ENCODE results near the gene VGF.
"Not testable (repeated sequence)": the region's sequence is repeated elsewhere in the genome, so short reads cannot be mapped to it uniquely, and the experiment has no call there.

The VGF gene
- total RNA-seq, result 0 to 0.39 (median 0.07) reads per million in 3 experiments

DNA sequence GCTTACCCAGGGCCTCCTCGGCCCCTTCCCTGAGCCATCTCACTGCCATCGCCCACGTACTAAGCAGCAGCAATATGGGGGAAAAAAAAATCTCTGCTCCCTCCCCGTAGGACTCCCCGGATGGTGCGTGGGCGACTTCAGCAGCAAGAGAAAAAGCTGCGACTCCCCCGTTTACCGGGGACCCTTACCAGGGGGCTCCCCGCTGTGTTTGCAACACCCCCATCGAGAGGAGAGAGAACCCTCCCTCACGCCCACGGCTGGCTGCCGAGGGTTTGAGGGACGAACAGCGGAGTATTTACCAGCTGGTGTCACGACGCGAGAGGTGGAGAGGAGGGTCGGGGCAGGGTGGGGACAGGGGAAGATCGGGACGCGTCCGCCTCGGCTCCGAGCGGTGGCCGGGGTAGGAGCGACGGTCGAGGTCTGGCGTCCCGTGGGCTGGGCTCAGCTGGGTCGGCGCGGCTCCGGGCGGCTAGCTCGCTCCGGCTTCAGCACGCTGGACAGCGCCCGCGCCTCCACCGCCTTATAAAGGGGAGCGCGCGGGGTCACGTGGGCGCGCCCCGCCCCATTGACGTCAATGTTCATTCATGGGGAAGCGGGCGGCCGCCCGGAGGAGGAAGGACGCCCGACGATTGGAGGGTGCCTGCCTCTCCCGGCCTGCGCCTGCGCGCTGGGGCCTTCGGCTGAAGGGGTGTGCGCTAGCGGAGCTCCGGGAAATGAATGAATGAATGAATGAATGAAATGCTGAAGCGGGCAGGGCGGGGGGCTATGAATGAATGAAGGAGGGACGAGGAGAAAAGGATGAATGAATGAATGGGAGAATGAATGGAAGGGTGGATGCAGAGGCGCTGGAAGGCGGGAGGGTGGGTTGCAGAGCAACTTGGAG lies at the start of gene VGF:
Gene VGF (minus strand): TSS at position 495 of the 883 bp plus-strand sequence. CDS start 726 bp downstream, outside the sequence.
- DNase-seq, result peak; percentile 88

DNA sequence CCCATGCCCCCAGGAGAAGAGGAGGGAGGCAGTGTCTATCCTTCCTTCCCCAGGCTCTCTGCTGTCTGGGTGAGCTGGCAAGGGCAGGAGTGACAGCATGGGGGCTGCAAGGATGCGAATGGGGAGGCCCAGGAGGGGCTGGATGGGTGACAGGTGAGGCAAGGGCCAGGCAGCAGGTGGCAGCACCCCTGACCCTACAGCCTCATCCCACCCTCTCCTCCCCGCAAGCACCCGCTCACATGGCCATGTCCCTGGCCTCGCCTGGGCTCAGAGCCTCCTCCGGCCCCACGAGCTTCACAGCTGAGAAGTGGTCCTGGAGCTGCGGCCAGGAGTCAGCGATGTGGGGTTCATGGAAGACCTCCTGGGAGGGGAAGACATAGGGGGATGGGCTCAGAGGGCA lies 46.6 kb upstream of the VGF start:
- no peak for DNase-seq

DNA sequence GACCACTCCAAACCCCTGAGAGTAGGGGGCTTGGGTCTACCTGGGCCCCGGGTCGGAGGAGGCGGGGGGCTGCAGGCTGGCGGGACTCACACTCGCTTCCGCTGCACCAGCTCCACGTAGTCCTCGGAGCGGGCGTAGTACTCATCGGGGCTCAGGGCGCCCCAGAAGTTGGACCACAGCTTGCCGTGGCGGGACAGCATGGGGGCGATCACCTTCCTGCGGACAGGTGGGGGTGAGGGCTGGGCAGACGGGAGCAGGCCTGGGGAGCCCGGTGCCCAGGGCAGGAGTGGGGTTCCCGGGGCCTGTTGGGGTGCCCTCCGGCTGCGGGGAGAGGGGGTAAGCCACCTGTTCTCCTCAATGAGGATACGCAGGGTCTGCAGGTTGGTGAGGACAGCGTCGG lies 46.1 kb upstream of the VGF start:
- DNase-seq, result no peak

DNA sequence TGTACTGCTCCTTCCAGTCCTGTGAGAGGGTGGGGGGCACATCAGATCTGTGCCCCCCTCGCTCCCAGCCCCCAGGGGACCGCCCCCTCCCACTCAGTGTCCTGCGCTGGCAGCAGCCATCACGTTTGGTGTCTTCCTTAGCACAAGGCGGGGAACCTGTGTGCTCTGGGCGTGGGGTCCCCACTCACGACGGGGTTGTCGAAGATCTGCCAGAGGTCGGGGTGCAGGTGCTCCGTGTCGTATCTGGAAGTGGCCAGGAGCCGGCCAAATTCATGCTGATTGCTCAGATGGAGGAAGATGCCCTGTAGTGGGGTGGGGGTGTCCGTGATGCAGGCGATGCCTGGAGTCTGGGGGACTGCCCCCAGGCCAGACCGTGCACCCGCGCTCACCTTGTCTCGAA lies 44.8 kb upstream of the VGF start:
- DNase-seq, result no peak

DNA sequence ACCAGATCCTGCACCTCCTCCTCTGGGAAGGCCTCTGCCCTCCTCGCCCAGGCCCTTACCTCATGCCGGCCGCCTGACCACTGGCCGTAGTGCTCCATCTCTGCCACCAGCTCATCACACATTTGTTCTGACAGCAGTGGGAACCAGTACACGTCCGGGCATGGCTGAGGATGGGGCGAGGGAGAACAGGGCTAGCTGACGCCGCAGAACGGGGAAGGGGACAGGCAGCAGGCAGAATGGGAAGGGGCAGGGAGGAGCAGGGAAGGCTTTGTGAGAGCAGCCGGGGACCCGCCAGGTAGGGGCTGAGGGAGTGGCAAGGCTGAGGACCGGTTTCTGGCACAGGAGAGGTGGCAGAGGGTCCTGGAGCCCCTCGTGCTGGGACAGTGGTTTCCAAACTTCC lies 43.4 kb upstream of the VGF start:
- DNase-seq, result no peak

DNA sequence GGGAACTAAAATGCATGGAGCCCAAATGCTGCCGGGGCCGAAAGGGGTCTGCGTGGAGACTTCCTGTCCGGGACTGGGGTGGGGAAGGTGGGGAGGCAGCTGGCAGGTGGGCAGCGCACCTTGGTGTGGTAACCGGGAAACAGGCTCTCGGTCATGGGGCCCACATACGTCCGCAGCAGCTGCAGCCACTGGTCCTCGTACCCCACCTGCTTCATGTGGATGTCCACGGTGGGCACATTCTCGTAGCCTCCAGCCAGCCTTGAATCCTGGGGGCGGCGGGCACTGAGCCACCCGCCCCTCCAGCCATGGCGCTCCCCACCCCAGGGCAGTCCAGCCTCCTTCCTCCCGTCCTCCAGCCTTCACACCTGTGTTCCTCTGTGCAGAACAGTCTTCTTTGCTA lies 42.1 kb upstream of the VGF start:
- no peak for DNase-seq

DNA sequence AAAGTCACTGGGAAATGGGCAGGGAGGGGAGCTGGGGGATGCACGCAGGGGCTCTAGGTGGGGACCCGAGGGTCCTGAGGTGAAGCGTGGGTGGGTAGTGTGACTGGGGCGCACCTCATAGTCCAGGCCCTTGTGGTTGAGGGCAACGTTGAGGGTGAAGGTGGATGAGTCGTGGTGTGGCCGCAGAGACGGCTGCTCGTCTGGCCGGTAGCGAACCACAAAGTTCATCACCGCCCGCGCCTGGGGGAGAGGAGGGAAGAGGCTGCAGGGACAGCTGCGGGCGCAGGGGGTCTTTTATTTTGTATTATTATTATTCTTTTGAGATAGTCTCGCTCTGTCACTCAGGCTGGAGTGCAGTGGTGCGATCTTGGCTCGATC lies 41.3 kb upstream of the VGF start:
- no peak for DNase-seq

DNA sequence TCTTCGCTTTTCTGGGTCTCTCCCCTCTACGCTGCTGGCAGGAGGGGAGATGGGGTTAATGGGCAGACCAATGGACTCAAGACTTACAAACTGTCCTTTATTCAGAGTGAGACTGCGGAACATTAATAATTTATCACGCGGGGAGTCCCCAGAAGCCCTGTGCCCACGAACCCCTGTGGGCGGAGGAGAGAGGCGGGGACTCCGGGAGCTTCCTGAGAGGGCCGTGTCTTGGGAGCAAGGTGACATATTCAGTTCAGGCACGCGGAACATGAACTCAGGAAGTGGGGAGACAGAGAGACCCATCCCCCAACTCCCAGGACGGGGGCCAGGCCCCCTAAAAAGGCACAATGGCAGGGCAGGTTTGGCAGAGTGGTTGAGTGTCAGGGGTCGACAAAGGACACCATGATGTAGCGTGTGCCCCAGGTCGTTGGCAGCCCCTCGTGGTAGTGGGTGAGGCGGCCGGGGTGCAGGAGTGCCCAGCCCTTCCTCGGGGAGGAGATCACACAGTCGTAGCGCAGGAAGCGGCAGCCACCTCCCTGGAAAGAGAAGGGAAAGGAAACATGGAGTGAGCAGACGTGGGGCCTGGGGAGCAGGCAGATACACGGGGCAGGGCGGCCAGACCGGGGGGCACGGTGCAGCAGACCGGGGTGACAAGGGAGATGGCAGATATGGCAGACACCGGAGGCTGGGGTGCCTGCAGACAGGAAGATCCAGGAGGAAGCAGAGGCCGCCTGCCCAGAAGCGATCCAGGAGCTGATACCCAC lies 40.7 kb upstream of the VGF start:
- DNase-seq, result no peak

DNA sequence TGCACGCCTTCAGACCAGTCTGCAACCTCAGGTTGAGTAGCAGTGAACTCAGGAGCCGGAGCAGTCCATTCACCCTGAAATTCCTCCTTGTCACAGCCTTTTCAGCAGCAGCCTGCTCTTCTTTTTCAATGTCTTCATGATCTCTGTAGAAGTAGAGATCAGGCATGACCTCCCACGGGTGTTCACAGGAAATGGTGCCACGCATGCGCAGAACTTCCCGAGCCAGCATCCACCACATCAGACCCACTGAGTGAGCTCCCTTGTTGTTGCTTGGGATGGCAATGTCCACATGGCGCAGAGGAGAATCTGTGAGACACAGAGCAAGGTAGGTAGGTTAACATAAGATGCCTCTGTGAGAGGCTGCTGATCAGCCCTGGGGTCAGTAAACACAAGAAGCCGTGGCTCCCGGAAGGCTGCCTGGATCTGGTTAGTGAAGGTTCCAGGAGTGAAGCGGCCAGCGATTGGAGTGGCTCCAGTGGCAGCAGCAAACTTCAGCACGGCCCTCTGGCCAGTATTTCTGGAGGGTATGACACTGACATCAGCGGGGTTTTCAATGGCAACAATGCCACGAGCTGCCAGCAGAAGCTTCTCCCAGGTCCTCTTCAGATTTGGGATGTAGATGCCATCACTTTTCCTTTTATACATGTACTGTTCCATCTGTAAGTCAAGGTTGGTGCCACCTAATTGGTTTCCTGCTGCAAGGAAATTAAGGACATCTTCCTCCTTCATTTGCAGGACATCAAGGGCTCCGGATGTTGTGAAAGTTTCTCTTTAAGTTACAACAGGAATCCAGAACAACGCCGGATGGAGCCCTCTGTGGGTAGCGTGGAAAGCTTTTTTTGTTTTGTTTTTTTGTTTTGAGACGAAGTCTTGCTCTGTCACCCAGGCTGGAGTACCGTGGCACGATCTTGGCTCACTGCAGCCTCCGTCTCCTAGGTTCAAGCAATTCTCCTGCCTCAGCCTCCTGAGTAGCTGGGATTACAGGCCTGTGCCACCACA lies 38.7 kb upstream of the VGF start:
- peak; percentile 41 for DNase-seq

DNA sequence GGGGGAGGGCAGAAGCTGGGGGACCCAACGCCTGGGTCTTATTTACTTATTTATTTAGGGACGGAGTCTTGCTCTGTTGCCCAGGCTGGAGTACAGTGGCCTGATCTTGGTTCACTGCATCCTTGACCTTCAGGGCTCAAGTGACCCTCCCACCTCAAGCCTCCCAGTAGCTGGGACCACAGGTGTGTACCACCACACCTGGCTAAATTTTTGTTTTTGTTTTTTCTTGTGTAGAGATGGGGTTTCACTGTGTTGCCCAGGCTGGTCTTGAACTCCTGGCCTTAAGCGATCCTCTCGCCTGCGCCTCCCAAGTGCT lies 37.2 kb upstream of the VGF start:
- DNase-seq, result no peak

DNA sequence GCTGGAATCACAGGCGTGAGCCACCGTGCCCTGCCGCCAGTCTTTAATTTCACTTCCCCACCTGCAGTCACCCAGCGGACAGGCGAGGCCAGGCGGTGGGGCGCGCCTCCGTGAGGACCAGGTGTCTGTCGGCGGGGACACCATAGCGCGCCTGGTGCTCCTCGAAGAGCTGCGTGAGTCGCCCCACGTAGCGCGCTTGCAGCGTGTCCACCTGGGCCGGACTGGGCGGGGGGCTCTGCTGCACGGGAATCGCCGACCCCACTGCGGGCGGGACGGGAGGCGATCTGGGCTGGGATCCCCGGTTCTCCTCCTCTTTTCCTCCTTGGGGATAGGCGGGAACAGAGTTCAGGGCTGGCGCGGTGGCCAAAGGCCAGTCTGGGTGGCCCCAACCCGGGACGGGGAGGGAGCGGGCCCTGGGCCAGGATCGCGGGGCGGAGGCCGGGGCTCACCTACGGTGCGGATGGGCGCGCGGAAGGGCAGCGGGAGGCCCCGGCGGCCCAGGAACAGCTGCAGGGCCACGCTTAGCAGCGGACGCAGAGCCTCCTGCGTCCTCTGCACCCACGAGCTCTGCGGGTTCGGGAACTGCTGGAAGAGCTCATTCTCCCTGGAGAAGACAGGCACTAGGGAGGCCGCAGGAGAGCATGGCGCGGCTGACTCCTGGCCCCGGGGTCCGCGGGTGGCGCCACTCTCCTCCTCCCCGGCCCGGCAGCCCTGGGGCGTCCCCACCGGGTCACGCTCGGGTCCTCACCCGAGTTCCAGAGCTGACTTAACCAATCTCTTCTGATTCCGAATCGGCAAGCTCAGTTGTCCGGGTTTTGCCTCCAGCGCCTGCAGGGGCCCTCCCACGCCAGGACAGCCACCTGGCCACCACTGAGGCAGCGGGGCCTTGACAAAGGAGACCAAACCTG lies 36.6 kb upstream of the VGF start:
- DNase-seq, result no peak

DNA sequence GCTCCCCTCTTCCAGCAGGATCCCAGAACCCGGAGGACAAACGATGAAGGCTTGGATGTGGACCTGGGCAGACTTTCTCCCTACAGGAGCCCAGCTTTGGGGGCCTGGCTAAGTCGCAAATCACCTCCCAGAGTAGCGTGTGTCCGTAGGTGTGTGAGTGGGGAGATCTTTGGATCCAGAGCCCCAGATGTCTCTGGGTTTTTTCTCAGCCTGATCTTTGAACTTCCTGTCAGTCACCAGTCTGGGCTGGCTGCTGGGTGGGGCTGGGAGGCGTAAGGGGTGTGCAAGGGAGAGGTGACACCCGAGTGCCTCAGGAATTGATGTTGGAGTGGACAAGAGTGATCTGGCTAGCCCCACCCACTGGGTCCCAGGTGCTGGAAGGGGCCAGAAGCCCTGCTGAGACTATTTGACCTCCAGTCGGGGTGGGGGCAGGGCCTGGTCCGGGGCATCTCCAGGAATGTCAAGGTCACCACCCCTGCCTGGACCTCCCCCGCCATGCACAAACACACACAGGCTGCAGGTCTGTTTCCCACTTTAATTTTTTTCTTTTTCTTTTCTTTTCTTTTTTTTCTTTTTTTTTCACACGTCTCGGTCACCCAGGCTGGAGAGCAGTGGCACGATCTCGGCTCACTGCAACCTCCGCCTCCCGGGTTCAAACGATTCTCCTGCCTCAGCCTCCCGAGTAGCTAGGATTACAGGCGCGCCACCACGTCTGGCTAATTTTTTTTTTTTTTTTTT lies 35.7 kb upstream of the VGF start, which contains the start of gene MOGAT3:
Gene MOGAT3 (minus strand): TSS at position 175 of the 738 bp plus-strand sequence. CDS start 182 bp downstream, outside the sequence.
- no peak for DNase-seq

DNA sequence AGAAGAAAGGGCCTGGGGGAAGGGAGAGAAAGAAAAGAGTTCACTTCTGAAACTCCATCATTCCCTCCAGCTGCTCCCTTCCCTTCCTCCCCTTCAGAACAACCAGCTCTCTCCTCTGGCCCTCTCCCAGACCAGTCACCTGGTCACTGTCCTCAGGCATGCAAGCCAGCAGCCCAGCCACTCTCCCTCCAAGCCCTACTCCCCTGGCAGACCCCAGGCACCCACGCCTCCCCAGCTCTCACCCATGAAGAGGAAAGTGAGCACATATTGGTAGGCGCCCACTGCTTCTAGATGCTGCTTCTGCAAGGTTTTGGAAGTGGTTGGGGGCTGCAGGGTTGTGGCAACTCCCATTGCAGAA lies 35.1 kb upstream of the VGF start:
- DNase-seq, result no peak

DNA sequence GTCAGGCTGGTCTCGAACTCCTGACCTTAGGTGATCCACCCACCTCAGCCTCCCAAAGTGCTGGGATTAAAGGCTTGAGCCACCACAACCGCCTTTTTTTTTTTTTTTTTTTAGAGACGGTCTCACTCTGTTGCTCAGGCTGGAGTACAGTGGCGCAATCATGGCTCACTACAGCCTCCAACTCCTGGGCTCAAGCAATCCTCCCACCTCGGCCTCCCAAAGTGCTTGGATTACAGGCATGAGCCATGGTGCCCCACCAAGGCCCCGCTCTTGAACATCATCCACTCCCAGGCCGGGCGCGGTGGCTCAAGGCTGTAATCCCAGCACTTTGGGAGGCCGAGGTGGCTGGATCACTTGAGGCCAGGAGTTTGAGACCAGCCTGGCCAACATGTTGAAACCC lies 34.2 kb upstream of the VGF start:
- not testable (repeated sequence) for DNase-seq

DNA sequence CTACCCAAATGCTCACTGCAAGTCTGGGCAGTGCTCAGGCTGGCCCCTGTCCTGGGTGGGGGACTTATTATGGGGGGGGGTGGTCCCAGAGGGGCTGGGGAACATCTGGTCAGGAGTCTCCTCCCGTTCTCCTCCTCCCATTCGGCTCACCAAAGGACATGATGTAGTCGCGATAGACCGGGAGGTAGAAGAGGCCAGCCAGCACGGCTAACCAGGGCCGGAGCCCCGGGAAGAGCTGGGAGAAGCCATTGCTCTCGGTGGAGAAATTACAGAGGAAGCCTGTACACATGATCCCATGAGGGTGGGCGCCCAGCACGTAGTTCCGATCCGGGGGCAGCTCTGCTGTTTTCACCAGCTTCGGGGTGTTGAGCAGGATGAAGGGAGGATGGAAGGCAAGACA lies 33.1 kb upstream of the VGF start:
- no peak for DNase-seq

DNA sequence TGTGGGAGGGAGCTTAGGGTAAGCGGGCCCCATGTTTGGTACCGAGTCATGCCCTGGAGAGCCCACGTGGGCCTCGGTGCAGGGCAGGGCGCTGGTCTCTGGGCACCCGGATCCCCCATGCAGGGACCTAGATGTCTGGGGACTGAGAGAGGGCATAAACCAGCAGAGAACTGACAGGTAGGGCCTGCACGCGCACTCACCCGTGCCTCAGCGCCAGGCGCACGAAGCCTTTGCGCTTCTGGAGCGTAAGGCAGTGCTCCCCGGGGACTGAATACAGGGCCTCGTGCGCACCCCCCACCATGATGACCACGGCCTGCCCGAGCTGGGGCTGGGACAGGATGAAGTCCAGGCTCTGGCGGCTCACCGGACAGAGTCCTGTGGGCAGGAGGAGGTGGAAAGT lies 32.6 kb upstream of the VGF start:
- DNase-seq, result no peak

DNA sequence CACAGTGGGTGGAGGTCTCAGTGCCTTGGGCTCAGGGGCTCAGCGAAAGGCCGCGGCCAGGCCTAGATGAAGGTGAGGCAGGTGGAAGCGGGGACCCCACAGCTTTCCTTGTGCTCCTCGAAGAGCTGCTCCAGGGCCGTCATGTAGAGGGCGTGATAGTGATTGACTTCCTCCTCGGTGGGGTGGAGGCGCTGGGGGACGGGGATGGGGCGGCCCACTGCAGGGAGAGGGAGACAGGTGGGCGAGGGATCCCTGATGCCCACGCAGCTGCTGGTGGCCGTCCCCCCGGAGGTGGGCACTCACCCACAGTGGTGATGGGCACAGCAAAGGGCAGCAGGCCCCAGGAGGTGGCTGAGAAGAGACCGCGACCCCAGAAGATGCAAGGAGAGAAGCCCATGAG lies 30.5 kb upstream of the VGF start:
- DNase-seq, result no peak

DNA sequence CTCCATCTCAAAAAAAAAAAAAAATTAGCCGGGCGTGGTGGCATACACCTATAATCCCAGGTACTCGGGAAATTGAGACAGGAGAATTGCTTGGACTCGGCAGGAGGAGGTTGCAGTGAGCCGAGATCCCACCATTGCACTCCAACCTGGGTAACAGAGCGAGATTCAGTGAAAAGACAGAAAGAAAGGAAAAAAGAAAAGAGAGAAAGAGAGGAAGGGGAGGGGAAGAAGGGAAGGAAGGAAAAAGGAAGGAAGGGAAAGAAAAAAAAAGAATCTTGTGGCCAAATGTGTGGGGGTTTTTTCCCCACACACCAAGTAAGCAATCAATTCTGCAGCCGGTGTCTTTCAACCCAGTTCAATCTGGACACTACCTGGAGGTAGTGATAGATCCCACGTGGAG lies 23.7 kb upstream of the VGF start:
- no peak for DNase-seq

DNA sequence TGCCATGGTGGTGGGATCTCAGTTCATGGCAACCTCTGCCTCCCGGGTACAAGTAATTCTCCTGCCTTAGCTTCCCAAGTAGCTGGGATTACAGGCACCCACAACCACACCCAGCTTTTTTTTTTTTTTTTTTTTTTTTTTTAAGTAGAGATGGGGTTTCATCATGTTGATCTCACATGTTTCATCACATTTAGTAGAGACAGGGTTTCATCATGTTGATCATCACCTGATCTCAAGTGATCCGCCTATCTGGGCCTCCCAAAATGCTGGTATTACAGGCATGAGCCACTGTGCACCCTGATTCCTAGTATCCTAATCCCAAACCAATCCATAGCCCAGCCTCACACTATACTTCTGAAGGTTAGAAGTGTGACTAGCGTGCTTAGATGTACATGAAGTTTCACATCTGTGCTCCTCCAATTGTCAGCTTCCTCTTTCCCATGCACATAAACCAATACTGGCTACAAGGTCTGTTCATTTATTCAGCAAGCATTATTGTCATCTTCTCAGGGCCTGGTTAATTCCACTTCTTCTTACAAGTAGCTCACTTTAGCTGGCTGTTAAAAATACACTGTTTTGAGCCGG lies 21.6 kb upstream of the VGF start:
- DNase-seq, result no peak

DNA sequence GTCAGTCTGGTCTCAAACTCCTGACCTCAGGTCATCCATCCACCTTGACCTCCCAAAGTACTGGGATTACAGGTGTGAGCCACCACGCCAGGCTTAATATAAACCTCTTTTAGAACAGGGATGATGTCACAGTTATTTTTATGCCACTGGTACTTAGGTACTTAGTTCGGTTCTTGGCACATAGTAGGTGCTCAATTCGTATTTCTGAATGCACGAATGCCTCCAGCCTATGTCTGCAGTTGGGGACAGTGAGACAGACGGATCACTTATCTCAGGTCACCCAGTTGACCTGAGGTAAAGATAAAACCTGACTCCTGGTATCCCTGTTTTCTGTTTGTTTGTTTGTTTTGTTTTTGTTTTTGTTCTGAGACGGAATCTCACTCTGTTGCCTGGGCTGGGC lies 20.8 kb upstream of the VGF start:
- no peak for DNase-seq

All from central memory CD4-positive, alpha-beta T cell (primary cell).